ENCODE results near the gene KCNIP4.

DNA sequence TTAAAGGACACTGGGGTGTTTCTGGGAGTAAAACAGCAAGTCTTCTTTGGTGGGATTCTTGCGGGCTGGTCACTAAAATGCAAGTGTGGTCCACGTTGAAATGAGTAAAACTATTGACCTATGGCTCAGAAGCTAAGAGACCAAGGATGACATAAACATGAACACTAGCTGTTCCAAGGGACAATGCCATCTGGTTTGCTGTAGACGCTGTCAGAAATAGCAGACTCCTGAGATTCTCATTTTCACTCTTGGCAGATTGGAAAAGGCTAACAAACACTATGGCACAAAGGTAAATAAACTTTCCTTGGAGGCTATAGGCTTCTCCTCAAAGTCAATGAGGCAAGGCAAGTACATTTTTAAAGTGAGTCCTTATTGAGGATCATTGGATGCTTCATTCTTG lies 343.6 kb downstream of the KCNIP4 start:
- TF ChIP-seq, protein P1, sequence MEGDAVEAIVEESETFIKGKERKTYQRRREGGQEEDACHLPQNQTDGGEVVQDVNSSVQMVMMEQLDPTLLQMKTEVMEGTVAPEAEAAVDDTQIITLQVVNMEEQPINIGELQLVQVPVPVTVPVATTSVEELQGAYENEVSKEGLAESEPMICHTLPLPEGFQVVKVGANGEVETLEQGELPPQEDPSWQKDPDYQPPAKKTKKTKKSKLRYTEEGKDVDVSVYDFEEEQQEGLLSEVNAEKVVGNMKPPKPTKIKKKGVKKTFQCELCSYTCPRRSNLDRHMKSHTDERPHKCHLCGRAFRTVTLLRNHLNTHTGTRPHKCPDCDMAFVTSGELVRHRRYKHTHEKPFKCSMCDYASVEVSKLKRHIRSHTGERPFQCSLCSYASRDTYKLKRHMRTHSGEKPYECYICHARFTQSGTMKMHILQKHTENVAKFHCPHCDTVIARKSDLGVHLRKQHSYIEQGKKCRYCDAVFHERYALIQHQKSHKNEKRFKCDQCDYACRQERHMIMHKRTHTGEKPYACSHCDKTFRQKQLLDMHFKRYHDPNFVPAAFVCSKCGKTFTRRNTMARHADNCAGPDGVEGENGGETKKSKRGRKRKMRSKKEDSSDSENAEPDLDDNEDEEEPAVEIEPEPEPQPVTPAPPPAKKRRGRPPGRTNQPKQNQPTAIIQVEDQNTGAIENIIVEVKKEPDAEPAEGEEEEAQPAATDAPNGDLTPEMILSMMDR (IDR thresholded peaks at IDR 0.05 in 8 of 11, conservative IDR thresholded peaks at IDR 0.05 in 3 of 11), result no peak
- TF ChIP-seq POLR2A (IDR thresholded peaks at IDR 0.05) (no peak), POLR2AphosphoS5 (IDR thresholded peaks at IDR 0.05) (no peak)
